B cell (primary cell): ENCODE results near the gene CCDC7. TPM values are rescaled to one million over a fixed set of nuclear protein-coding genes. Genes with fewer than 3 reads are reported as not detected.
"Not testable (repeated sequence)": the region's sequence is repeated elsewhere in the genome, so short reads cannot be mapped to it uniquely, and the experiment has no call there.

Experiments
- ATAC-seq: fragments of 200-7000 bp; cut with Tn5 transposase; one replicate; pipeline ENCODE4 v1.10.0; 2021; ENCODE audit warnings: low read depth, mild to moderate bottlenecking, moderate number of reproducible peaks, moderate library complexity
- CTCF ChIA-PET: fragments of 350-600 bp; sonication (Branson Sonifier 250); formaldehyde crosslinking; loops from one replicate; lab custom pipeline; 2021; ENCODE audit warnings: antibody characterized with exemption, inconsistent platforms; lab: Charles Lee
- POLR2A ChIA-PET: fragments of 350-600 bp; sonication (Branson Sonifier 250); formaldehyde crosslinking; loops from one replicate; lab custom pipeline; 2021; ENCODE audit warnings: antibody characterized with exemption; lab: Charles Lee
- DNase-seq: peaks from one replicate; pipeline ENCODE4 v3.0.0; 2013
- H2AFZ ChIP-seq: 2 replicates; pipeline ENCODE4 v1.6.1; 2012; ENCODE audit warnings: mild to moderate bottlenecking, low read depth, low read length; ENCODE audit not compliant: insufficient read depth, poor library complexity, severe bottlenecking
- H3K27ac ChIP-seq, 2 donors: 1 replicate in 1 of 2; 2 replicates in 1 of 2; pipeline ENCODE4 v1.5.1; 2012 to 2013; ENCODE audit warnings: low read length in 2 of 2, mild to moderate bottlenecking in 2 of 2, moderate library complexity in 1 of 2
- H3K27me3 ChIP-seq, 4 experiments: fragments of 200-600 bp in 1 of 4; sonication (generic) in 1 of 4; replicated peaks in 1 of 4; 1 replicate in 2 of 4; 2 replicates in 2 of 4; pipeline versions ENCODE4 v1.6.1 to v1.7.0; 2013 to 2016; ENCODE audit warnings: low read length in 3 of 4, mild to moderate bottlenecking in 2 of 4, mixed read lengths in 1 of 4, moderate library complexity in 1 of 4; ENCODE audit not compliant: insufficient read depth in 4 of 4, control insufficient read depth in 3 of 4; ENCODE audit errors: control extremely low read depth in 1 of 4
- H3K36me3 ChIP-seq, 2 experiments: replicated peaks in 1 of 2; 1 replicate in 1 of 2; 2 replicates in 1 of 2; pipeline versions ENCODE4 v1.6.1 to v1.7.1; 2013; ENCODE audit warnings: low read length in 1 of 2; ENCODE audit not compliant: insufficient read depth in 2 of 2, control insufficient read depth in 1 of 2; ENCODE audit errors: control extremely low read depth in 1 of 2, extremely low read depth in 1 of 2
- H3K4me1 ChIP-seq, 2 donors: fragments of 200-600 bp in 1 of 2; sonication (generic) in 1 of 2; 1 replicate in 1 of 2; 2 replicates in 1 of 2; pipeline versions ENCODE4 v1.5.1 to v1.6.1; 2013 to 2017; ENCODE audit warnings: low read length in 2 of 2; ENCODE audit not compliant: control insufficient read depth in 2 of 2, insufficient read depth in 2 of 2
- H3K4me2 ChIP-seq: replicated peaks from 2 replicates; pipeline ENCODE3; 2012; ENCODE audit warnings: mild to moderate bottlenecking, low read depth, low read length; ENCODE audit not compliant: poor library complexity, severe bottlenecking
- H3K4me3 ChIP-seq, 5 experiments: fragments of 200-600 bp in 1 of 5; sonication (generic) in 1 of 5; 1 replicate in 3 of 5; 2 replicates in 2 of 5; pipeline versions ENCODE4 v1.5.1 to v1.7.0; 2011 to 2016; ENCODE audit warnings: low read length in 4 of 5, mild to moderate bottlenecking in 4 of 5, low read depth in 2 of 5, control low read depth in 1 of 5, moderate library complexity in 1 of 5; ENCODE audit not compliant: insufficient read depth in 1 of 5; ENCODE audit errors: control extremely low read depth in 1 of 5, extremely low read depth in 1 of 5
- H3K79me2 ChIP-seq: fragments of 200-600 bp; sonication (generic); one replicate; pipeline ENCODE4 v1.6.0; 2016; ENCODE audit warnings: low read length; ENCODE audit not compliant: control insufficient read depth, insufficient read depth
- H3K9ac ChIP-seq: fragments of 200-600 bp; sonication (generic); 2 replicates; pipeline ENCODE4 v1.6.1; 2017; ENCODE audit warnings: mild to moderate bottlenecking, low read length, moderate library complexity
- H3K9me3 ChIP-seq, 3 donors: one replicate each; pipeline versions ENCODE4 v1.6.1 to v1.7.1; 2013; ENCODE audit warnings: low read length in 2 of 3; ENCODE audit not compliant: control insufficient read depth in 2 of 3, insufficient read depth in 1 of 3; ENCODE audit errors: control extremely low read depth in 1 of 3
- H4K20me1 ChIP-seq: 2 replicates; pipeline ENCODE4 v1.6.0; 2012; ENCODE audit warnings: mild to moderate bottlenecking, low read length; ENCODE audit not compliant: insufficient read depth, control insufficient read depth, poor library complexity, severe bottlenecking
- H3K27ac Mint-ChIP-seq: one replicate; pipeline ENCODE4 v1.8.0; 2021; ENCODE audit warnings: mixed read lengths
- H3K27me3 Mint-ChIP-seq: one replicate; pipeline ENCODE4 v1.8.0; 2021; ENCODE audit warnings: mixed read lengths
- H3K4me1 Mint-ChIP-seq: one replicate; pipeline ENCODE4 v1.8.0; 2021; ENCODE audit warnings: mixed read lengths
- H3K4me3 Mint-ChIP-seq: one replicate; pipeline ENCODE4 v1.8.0; 2021; ENCODE audit warnings: mixed read lengths
- H3K9me3 Mint-ChIP-seq: one replicate; pipeline ENCODE4 v1.8.0; 2022; ENCODE audit warnings: mixed read lengths; ENCODE audit not compliant: insufficient read depth
- EZH2 ChIP-seq: IDR thresholded peaks from 2 replicates; pipeline ENCODE4 v1.6.1; 2012; ENCODE audit warnings: borderline replicate concordance, low read depth, mild to moderate bottlenecking, moderate library complexity, low read length; ENCODE audit not compliant: insufficient read depth, poor library complexity, severe bottlenecking
- WGBS: methylation state at CpG from one replicate; pipeline ENCODE4 v1.1.5; 2013; ENCODE audit warnings: missing lambda C conversion rate; ENCODE audit not compliant: insufficient coverage; 5-methylcytosine and 5-hydroxymethylcytosine counted together
- intact Hi-C: fragments of 100-400 bp; cut with micrococcal nuclease; formaldehyde crosslinking; loops from one replicate; pipeline ENCODE4 v1.10.0; 2022
- polyA plus RNA-seq: library from polyadenylated mRNA; depleted of rRNA; stranded (reverse); fragments of >200 nt; gene quantifications from 2 replicates; pipeline ENCODE4 v1.2.3, GENCODE V29; 2012
- total RNA-seq, 2 donors: library from RNA; stranded (reverse); fragments of 120-200 nt in 1 of 2; gene quantifications; 1 replicate in 1 of 2; 2 replicates in 1 of 2; pipeline versions ENCODE4 v1.2.3 to v1.2.4, GENCODE V29; 2013 to 2022
- TF ChIP-seq, protein P1 (sequence below): fragments of 200-600 bp; IDR thresholded peaks from one replicate; pipeline ENCODE4 v1.8.0; 2022; ENCODE audit warnings: antibody characterized with exemption, mild to moderate bottlenecking

The CCDC7 gene
- total and polyA plus RNA-seq, 2 donors (not counting 1 experiment from before 2014, with no cell fraction given): 2.6 to 26.6 TPM

DNA sequence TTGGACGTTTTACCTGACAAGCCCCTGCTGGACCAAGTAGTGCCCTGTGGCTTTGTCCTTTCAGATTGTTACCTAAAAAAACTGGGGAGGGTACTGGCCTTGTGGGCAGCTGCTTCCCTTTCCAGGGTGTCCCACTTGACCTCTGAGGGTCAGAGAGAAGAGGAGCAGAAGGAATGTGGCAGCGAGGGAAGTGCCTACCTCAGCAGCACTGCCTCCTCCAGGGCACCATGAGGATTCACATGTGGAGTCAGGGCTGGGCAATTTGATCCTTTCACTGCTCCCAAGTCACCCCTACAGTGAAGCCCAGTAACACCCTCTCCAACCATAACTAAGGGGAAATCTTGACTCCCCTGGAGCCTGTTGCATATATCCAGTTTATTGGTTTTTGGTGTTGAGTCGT, 447.5 kb downstream of the CCDC7 start:
- no peaks in the 10 kb centered on the region for H3K27me3 ChIP-seq
- H4K20me1 ChIP-seq: no peaks in the 10 kb centered on the region
- CTCF ChIA-PET: no interaction called here
- no peaks in the 10 kb centered on the region for H3K9me3 ChIP-seq
- no peak for TF ChIP-seq EZH2
- TF ChIP-seq, protein P1, sequence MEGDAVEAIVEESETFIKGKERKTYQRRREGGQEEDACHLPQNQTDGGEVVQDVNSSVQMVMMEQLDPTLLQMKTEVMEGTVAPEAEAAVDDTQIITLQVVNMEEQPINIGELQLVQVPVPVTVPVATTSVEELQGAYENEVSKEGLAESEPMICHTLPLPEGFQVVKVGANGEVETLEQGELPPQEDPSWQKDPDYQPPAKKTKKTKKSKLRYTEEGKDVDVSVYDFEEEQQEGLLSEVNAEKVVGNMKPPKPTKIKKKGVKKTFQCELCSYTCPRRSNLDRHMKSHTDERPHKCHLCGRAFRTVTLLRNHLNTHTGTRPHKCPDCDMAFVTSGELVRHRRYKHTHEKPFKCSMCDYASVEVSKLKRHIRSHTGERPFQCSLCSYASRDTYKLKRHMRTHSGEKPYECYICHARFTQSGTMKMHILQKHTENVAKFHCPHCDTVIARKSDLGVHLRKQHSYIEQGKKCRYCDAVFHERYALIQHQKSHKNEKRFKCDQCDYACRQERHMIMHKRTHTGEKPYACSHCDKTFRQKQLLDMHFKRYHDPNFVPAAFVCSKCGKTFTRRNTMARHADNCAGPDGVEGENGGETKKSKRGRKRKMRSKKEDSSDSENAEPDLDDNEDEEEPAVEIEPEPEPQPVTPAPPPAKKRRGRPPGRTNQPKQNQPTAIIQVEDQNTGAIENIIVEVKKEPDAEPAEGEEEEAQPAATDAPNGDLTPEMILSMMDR: no peak
- Mint-ChIP-seq H3K4me3 (no peak overlapping the region), H3K4me1 (no peaks in the 10 kb centered on the region), H3K27ac (no peak overlapping the region), H3K9me3 (no peaks in the 10 kb centered on the region), H3K27me3 (no peaks in the 10 kb centered on the region)
- no peak overlapping the region for H3K27ac ChIP-seq
- no peak overlapping the region for H2AFZ ChIP-seq
- no peak overlapping the region for H3K4me2 ChIP-seq
- intact Hi-C loops: no loop called here
- 60% methylated on average over 1 of the region's 3 CpGs for WGBS
- POLR2A ChIA-PET: no interaction called here
- no peak overlapping the region for H3K4me3 ChIP-seq
- DNase-seq: no peak
- H3K79me2 ChIP-seq: no peaks in the 10 kb centered on the region
- ATAC-seq: no peak
- no peak overlapping the region for H3K9ac ChIP-seq
- H3K36me3 ChIP-seq: peaks cover 0 to 6% of the 10 kb centered on the region in 2 experiments
- H3K4me1 ChIP-seq: no peaks in the 10 kb centered on the region

DNA sequence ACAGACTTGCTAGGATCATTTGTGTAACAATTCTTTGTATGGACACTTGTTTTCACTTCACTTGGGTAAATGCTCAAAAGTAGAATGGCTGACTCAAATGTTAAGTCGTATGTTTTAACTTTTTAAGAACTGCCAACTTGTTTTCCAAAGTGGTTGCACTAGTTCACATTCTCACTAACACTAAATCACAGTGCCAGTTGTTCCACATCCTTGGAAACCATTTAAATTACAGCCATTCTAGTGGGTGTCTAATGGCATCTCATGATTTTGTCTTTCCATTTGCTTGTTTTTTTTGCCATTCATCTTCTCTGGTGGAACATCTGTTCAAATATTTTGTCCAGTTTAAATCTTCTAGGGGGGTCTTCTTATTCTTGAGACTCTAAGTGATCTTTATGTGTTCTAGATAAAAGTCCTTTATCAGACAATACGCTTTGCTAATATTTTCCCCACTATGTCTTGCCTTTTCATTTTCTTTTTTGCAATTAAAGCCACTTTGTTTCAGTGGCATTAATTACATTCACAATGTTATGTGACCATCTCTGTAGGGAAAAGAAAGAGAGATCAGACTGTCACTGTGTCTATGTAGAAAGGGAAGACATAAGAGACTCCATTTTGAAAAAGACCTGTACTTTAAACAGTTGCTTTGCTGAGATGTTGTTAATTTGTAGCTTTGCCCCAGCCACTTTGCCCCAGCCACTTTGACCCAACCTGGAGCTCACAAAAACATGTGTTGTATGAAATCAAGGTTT, 448.1 kb downstream of the CCDC7 start:
- H3K9me3 ChIP-seq: no peaks in the 10 kb centered on the region
- ATAC-seq (no peak), DNase-seq (no peak)
- no peaks in the 10 kb centered on the region for H3K4me1 ChIP-seq
- H3K4me1 Mint-ChIP-seq: no peaks in the 10 kb centered on the region
- no peak overlapping the region for H3K9ac ChIP-seq
- ChIA-PET POLR2A (no interaction called here), CTCF (no interaction called here)
- no peak overlapping the region for H3K4me3 ChIP-seq
- WGBS: no CpG with 5 or more reads among the region's 2 CpGs
- no peaks in the 10 kb centered on the region for H3K9me3 Mint-ChIP-seq
- no peak overlapping the region for H2AFZ ChIP-seq
- H3K36me3 ChIP-seq: peaks cover 0 to 6% of the 10 kb centered on the region in 2 experiments
- no peak overlapping the region for H3K4me2 ChIP-seq
- no peak overlapping the region for H3K27ac ChIP-seq
- no peaks in the 10 kb centered on the region for H3K27me3 Mint-ChIP-seq
- H3K27ac Mint-ChIP-seq: no peak overlapping the region
- TF ChIP-seq EZH2: no peak
- TF ChIP-seq, protein P1: no peak
- H3K27me3 ChIP-seq: no peaks in the 10 kb centered on the region
- intact Hi-C loops: no loop called here
- H4K20me1 ChIP-seq: no peaks in the 10 kb centered on the region
- no peaks in the 10 kb centered on the region for H3K79me2 ChIP-seq
- H3K4me3 Mint-ChIP-seq: no peak overlapping the region

DNA sequence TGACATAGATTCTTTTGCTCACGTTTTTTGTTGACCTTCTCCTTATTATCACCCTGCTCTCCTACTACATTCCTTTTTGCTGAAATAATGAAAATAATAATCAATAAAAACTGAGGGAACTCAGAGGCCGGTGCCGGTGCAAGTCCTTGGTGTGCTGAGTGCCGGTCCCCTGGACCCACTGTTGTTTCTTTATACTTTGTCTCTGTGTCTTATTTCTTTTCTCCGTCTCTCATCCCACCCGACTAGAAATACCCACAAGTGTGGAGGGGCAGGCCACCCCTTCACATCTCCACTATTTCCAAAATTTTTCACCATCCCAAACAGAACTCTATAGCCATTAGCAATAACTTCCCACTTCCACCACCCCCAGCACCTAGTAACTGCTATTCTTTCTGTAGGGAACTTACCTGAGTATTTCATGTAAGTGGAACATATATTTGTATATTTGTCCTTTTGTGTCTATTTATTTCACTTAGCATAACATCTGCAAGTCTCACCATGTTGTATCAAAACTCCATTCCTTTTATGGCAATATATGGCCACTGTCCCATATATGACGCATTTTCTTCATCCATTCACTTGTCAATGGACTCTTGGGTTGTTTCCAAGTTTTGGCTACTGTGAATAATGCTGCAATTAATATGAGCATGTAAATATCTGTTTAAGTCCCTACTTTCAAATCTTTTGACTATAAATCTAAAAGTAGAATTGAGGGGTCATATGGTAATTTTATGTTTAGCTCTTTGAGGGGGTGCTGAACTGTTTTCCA, 449.4 kb downstream of the CCDC7 start:
- H3K27me3 Mint-ChIP-seq, H3K4me2 ChIP-seq, H3K4me1 Mint-ChIP-seq, POLR2A ChIA-PET, H4K20me1 ChIP-seq, H3K36me3 ChIP-seq, intact Hi-C loops, CTCF ChIA-PET, H3K4me3 ChIP-seq, H3K27me3 ChIP-seq, H3K4me3 Mint-ChIP-seq, H3K9ac ChIP-seq, H3K9me3 ChIP-seq, H2AFZ ChIP-seq, H3K9me3 Mint-ChIP-seq, H3K27ac Mint-ChIP-seq, ATAC-seq, H3K79me2 ChIP-seq, H3K27ac ChIP-seq, H3K4me1 ChIP-seq, DNase-seq: not testable (repeated sequence)
- WGBS: 100% methylated on average over 1 of the region's 7 CpGs
